ENCODE results near the gene MYO3B. TPM values are rescaled to one million over a fixed set of nuclear protein-coding genes. Genes with fewer than 3 reads are reported as not detected.

The MYO3B gene
- total and polyA plus RNA-seq, 2 donors (not counting 1 experiment from before 2014, with no cell fraction given) = not detected

GRCh38 chr2:170577356-170577755 is 399.4 kb downstream of the MYO3B start:
- ChIA-PET CTCF (no interaction called here), POLR2A (no interaction called here)
- H3K4me1 ChIP-seq (ENCODE audit: control insufficient read depth in 2 of 2, insufficient read depth in 2 of 2, low read length in 2 of 2) = no peaks in the 10 kb centered on the region
- Mint-ChIP-seq H3K27me3 (peaks cover 4% of the 10 kb centered on the region), H3K27ac (no peak overlapping the region), H3K4me3 (no peak overlapping the region), H3K9me3 (ENCODE audit: insufficient read depth) (no peaks in the 10 kb centered on the region), H3K4me1 (no peaks in the 10 kb centered on the region)
- peaks cover 0 to 4% (median 0%) of the 10 kb centered on the region in 4 experiments for H3K27me3 ChIP-seq (replicated peaks in 1 of 4; ENCODE audit: control extremely low read depth in 1 of 4, control insufficient read depth in 3 of 4, insufficient read depth in 4 of 4, low read length in 3 of 4)
- H3K9me3 ChIP-seq (ENCODE audit: control extremely low read depth in 1 of 3, control insufficient read depth in 2 of 3, insufficient read depth in 1 of 3, low read length in 2 of 3) = no peaks in the 10 kb centered on the region
- ATAC-seq (ENCODE audit: low read depth) = no peak
- DNase-seq = no peak
- no peak overlapping the region for H2AFZ ChIP-seq (ENCODE audit: insufficient read depth, low read depth, low read length, poor library complexity, severe bottlenecking)
- no peaks in the 10 kb centered on the region for H4K20me1 ChIP-seq (ENCODE audit: control insufficient read depth, insufficient read depth, low read length, poor library complexity, severe bottlenecking)
- no peak for TF ChIP-seq EZH2 (IDR thresholded peaks at IDR 0.05; ENCODE audit: borderline replicate concordance, insufficient read depth, low read depth, low read length, poor library complexity, severe bottlenecking)
- TF ChIP-seq CTCF (IDR thresholded peaks at IDR 0.05) = no peak
- WGBS (ENCODE audit: insufficient coverage) = no CpG with 5 or more reads among the region's 3 CpGs
- H3K9ac ChIP-seq (ENCODE audit: low read length) = no peak overlapping the region
- no peak overlapping the region for H3K4me2 ChIP-seq (replicated peaks; ENCODE audit: low read depth, low read length, poor library complexity, severe bottlenecking)
- no peak overlapping the region for H3K4me3 ChIP-seq (ENCODE audit: control extremely low read depth in 1 of 5, extremely low read depth in 1 of 5, insufficient read depth in 1 of 5, low read depth in 2 of 5, low read length in 4 of 5)
- intact Hi-C loops (cut with micrococcal nuclease) = no loop called here
- no peak overlapping the region for H3K27ac ChIP-seq (ENCODE audit: low read length in 2 of 2)
- no peaks in the 10 kb centered on the region for H3K36me3 ChIP-seq (replicated peaks in 1 of 2; ENCODE audit: control extremely low read depth in 1 of 2, control insufficient read depth in 1 of 2, extremely low read depth in 1 of 2, insufficient read depth in 2 of 2, low read length in 1 of 2)
- no peaks in the 10 kb centered on the region for H3K79me2 ChIP-seq (ENCODE audit: control insufficient read depth, insufficient read depth, low read length)

GRCh38 chr2:170578606-170579005 is 400.7 kb downstream of the MYO3B start:
- POLR2A ChIA-PET = no interaction called here
- peaks cover 4% of the 10 kb centered on the region for H3K27me3 Mint-ChIP-seq
- H3K9ac ChIP-seq (ENCODE audit: low read length) = no peak overlapping the region
- H3K79me2 ChIP-seq (ENCODE audit: control insufficient read depth, insufficient read depth, low read length) = no peaks in the 10 kb centered on the region
- no peaks in the 10 kb centered on the region for H3K4me1 ChIP-seq (ENCODE audit: control insufficient read depth in 2 of 2, insufficient read depth in 2 of 2, low read length in 2 of 2)
- no peak overlapping the region for H3K27ac ChIP-seq (ENCODE audit: low read length in 2 of 2)
- ATAC-seq (ENCODE audit: low read depth) (no peak), DNase-seq (no peak)
- no peaks in the 10 kb centered on the region for H3K9me3 Mint-ChIP-seq (ENCODE audit: insufficient read depth)
- WGBS (ENCODE audit: insufficient coverage) = 90% methylated on average over 7 of the region's 10 CpGs
- no peak overlapping the region for H2AFZ ChIP-seq (ENCODE audit: insufficient read depth, low read depth, low read length, poor library complexity, severe bottlenecking)
- intact Hi-C loops (cut with micrococcal nuclease) = no loop called here
- H3K4me3 Mint-ChIP-seq = no peak overlapping the region
- CTCF ChIA-PET = no interaction called here
- H3K27ac Mint-ChIP-seq = no peak overlapping the region
- H3K4me3 ChIP-seq (ENCODE audit: control extremely low read depth in 1 of 5, extremely low read depth in 1 of 5, insufficient read depth in 1 of 5, low read depth in 2 of 5, low read length in 4 of 5) = no peak overlapping the region
- H3K9me3 ChIP-seq (ENCODE audit: control extremely low read depth in 1 of 3, control insufficient read depth in 2 of 3, insufficient read depth in 1 of 3, low read length in 2 of 3) = no peaks in the 10 kb centered on the region
- no peaks in the 10 kb centered on the region for H3K4me1 Mint-ChIP-seq
- no peak overlapping the region for H3K4me2 ChIP-seq (replicated peaks; ENCODE audit: low read depth, low read length, poor library complexity, severe bottlenecking)
- no peaks in the 10 kb centered on the region for H3K36me3 ChIP-seq (replicated peaks in 1 of 2; ENCODE audit: control extremely low read depth in 1 of 2, control insufficient read depth in 1 of 2, extremely low read depth in 1 of 2, insufficient read depth in 2 of 2, low read length in 1 of 2)
- H3K27me3 ChIP-seq (replicated peaks in 1 of 4; ENCODE audit: control extremely low read depth in 1 of 4, control insufficient read depth in 3 of 4, insufficient read depth in 4 of 4, low read length in 3 of 4) = peaks cover 0 to 4% (median 0%) of the 10 kb centered on the region in 4 experiments
- no peaks in the 10 kb centered on the region for H4K20me1 ChIP-seq (ENCODE audit: control insufficient read depth, insufficient read depth, low read length, poor library complexity, severe bottlenecking)
- TF ChIP-seq CTCF (IDR thresholded peaks at IDR 0.05) = no peak
- TF ChIP-seq EZH2 (IDR thresholded peaks at IDR 0.05; ENCODE audit: borderline replicate concordance, insufficient read depth, low read depth, low read length, poor library complexity, severe bottlenecking) = no peak

All from B cell (primary cell).